ENCODE results near the gene MEGF8. TPM values are rescaled to one million over a fixed set of nuclear protein-coding genes. Genes with fewer than 3 reads are reported as not detected.
A peak's percentile ranks its signal among the peaks of the same experiment; 100 is the strongest.

Gene MEGF8
- total and polyA plus RNA-seq, 12 donors = 7.2 to 51.9 (median 29.7) TPM

GRCh38 chr19:42292042-42292960 is 33.1 kb upstream of the MEGF8 start:
- intact Hi-C loops (cut with DNase I) = loop anchor here (5.0 kb wide), 1 partner anchor 45 kb away; no protein-coding TSS in a partner anchor
- peak in 1 of 7 donors; percentile 17 for DNase-seq
- Histone ChIP-seq H3K36me3 (replicated peaks in 1 of 2) (peaks cover 0 to 80% of the 10 kb centered on the region in 2 donors), H3K27me3 (no peaks in the 10 kb centered on the region), H3K9me3 (replicated peaks in 1 of 3) (no peaks in the 10 kb centered on the region), H3K27ac (no peak overlapping the region), H3K4me1 (replicated peaks in 1 of 2) (no peaks in the 10 kb centered on the region), H3K4me3 (no peak overlapping the region)
- TF ChIP-seq POLR2A (IDR thresholded peaks at IDR 0.05) (no peak), CTCF (IDR thresholded peaks at IDR 0.05) (no peak)
- 85 to 94% (median 92%) methylated on average over 13 to 27 of the region's 27 CpGs for WGBS, 4 donors

- H3K27me3 ChIP-seq = no peaks in the 10 kb centered on the region
- H3K4me1 ChIP-seq (replicated peaks in 1 of 2) = no peaks in the 10 kb centered on the region
- peaks cover 0 to 73% of the 10 kb centered on the region in 2 donors for H3K36me3 ChIP-seq (replicated peaks in 1 of 2)
- DNase-seq = peak in 1 of 7 donors; percentile 26
- WGBS, 4 donors = 85 to 89% (median 86%) methylated on average over 3 to 14 of the region's 14 CpGs
- no peak overlapping the region for H3K4me3 ChIP-seq
- TF ChIP-seq POLR2A (IDR thresholded peaks at IDR 0.05) (no peak), CTCF (IDR thresholded peaks at IDR 0.05) (no peak)
- no peaks in the 10 kb centered on the region for H3K9me3 ChIP-seq (replicated peaks in 1 of 3)
- H3K27ac ChIP-seq = no peak overlapping the region
- intact Hi-C loops (cut with DNase I) = loop anchor here (5.0 kb wide), 1 partner anchor 46 kb away; no protein-coding TSS in a partner anchor
Measured at GRCh38 chr19:42292963-42293362, 32.5 kb upstream of the MEGF8 start.

- Histone ChIP-seq H3K36me3 (replicated peaks in 1 of 2) (peaks cover 0 to 67% of the 10 kb centered on the region in 2 donors), H3K27ac (no peak overlapping the region), H3K9me3 (replicated peaks in 1 of 3) (no peaks in the 10 kb centered on the region), H3K4me3 (no peak overlapping the region), H3K4me1 (replicated peaks in 1 of 2) (no peaks in the 10 kb centered on the region), H3K27me3 (no peaks in the 10 kb centered on the region)
- intact Hi-C loops (cut with DNase I) = loop anchor here (5.0 kb wide), 1 partner anchor 46 kb away; no protein-coding TSS in a partner anchor
- TF ChIP-seq POLR2A (IDR thresholded peaks at IDR 0.05) (no peak), CTCF (IDR thresholded peaks at IDR 0.05) (peak in 1 of 6 experiments; percentile 2)
- WGBS, 4 donors = 72 to 94% (median 85%) methylated on average over 7 to 17 of the region's 17 CpGs
- peak in 2 of 7 donors; percentile 18 to 29 for DNase-seq
Measured at GRCh38 chr19:42293540-42293939, 31.9 kb upstream of the MEGF8 start.

GRCh38 chr19:42293948-42294347 is 31.5 kb upstream of the MEGF8 start:
- peaks cover 0 to 63% of the 10 kb centered on the region in 2 donors for H3K36me3 ChIP-seq (replicated peaks in 1 of 2)
- no peak for TF ChIP-seq CTCF (IDR thresholded peaks at IDR 0.05)
- no peak for TF ChIP-seq POLR2A (IDR thresholded peaks at IDR 0.05)
- peak in 2 of 7 donors; percentile 21 to 23 for DNase-seq
- intact Hi-C loops (cut with DNase I) = loop anchor here (5.0 kb wide), 1 partner anchor 47 kb away; no protein-coding TSS in a partner anchor
- H3K4me1 ChIP-seq (replicated peaks in 1 of 2) = no peaks in the 10 kb centered on the region
- H3K27ac ChIP-seq = no peak overlapping the region
- H3K9me3 ChIP-seq (replicated peaks in 1 of 3) = no peaks in the 10 kb centered on the region
- H3K4me3 ChIP-seq = no peak overlapping the region
- WGBS, 4 donors = 85 to 93% (median 91%) methylated on average over 6 to 15 of the region's 15 CpGs; no CpG with 5 or more reads in 1 of the 4 donors
- no peaks in the 10 kb centered on the region for H3K27me3 ChIP-seq
